ENCODE results near the gene RPS14.

Gene RPS14

DNA sequence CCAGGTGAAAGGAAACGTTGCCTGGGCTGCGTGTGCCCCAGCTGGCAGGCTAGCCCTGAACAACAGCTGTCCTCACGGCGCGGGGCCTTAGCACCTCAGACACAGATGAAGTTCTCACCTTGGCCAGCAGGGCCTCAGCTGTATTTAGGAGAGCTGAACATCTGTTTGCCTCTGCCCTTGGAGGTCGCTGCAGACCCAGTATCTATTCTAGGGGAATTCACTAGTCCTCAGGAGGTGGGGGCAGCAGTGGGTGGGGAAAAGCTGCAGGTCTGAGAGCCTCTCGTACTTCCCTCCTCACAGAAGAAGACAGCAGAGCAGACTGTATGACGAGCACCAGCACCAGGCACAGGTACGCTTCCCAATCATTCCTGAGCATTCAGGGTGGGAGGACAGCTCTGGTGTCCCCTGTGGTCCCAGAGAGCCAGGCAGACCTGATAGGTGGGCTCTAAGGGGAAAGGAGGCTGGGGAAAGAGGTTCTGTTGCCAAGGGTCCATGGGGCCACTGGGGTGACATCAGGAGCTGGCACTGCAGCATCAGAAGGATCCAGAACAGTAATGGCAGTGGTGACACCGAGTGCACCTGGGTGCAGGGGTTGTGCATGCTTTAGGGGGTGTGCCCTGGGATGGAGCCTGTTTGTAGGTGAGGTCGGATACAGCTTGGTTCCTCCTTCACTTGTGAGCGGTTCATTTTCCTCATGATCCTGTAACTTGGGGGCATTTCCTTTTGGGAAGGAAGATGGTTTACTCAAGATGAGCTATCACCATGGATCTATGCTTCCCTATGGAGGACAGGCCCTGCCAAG lies 50.6 kb downstream of the RPS14 start:
- DNase-seq = no peak

- no peak for DNase-seq
Measured at GRCh38 chr5:150397782-150398721, 51.5 kb downstream of the RPS14 start.

- DNase-seq = no peak
Measured at GRCh38 chr5:150397146-150397781, 52.3 kb downstream of the RPS14 start.

DNA sequence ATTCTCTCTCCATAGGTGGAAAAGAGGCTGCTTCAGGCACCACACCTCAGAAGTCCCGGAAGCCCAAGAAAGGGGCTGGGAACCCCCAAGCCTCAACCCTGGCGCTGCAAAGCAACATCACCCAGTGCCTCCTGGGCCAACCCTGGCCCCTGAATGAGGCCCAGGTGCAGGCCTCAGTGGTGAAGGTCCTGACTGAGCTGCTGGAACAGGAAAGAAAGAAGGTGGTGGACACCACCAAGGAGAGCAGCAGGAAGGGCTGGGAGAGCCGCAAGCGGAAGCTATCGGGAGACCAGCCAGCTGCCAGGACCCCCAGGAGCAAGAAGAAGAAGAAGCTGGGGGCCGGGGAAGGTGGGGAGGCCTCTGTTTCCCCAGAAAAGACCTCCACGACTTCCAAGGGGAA lies 53.3 kb downstream of the RPS14 start:
- no peak for DNase-seq

GRCh38 chr5:150395688-150395975 lies 53.9 kb downstream of the RPS14 start:
- no peak for DNase-seq

DNA sequence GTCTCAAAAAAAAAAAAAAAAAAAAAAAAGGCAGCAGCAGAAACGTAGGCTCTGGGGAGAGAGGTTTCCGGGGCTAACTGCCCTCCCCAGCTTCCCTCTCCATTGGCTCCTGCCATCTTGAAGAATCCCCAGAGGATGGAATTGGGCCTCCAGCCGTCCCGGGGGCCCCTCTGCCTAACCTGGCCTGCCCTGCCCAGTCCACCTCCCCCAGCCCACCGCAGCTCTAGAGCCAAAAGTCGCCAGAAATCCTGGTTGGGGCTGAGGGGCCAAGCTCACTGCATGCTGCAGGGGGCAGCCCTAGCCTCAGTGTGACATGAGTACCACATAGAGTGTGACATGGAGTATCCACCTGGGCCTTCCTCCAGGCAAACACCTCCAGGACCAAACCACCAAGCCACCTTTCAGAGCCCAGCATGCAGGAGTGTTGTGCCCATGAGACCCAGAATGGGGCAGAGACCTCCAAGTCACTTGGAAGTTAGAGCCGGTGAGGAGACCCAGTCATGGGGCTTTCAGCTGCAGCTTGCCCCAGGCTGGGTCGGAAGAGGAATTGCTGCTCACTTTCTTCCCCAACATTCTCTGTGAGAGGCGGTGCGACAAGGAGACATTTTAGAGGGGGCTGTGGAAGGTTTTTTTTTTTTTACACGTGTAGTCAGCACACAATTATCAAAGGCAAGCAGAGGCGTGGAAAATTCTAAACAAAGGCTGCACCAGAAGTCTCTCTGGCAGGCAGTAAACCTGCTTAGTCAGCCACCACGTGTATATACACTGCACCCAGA lies 54.4 kb downstream of the RPS14 start:
- no peak for DNase-seq

- no peak for DNase-seq
Measured at GRCh38 chr5:150394131-150394530, 55.4 kb downstream of the RPS14 start.

GRCh38 chr5:150393096-150393645 lies 56.4 kb downstream of the RPS14 start:
- DNase-seq = no peak

GRCh38 chr5:150392680-150393079 lies 56.9 kb downstream of the RPS14 start:
- DNase-seq = no peak

All from stimulated activated CD4-positive, alpha-beta T cell treated with anti-CD3 and anti-CD28 coated beads, Interleukin-4, amount 100 ng/mL, for 4 hours (primary cell).